AG04449 (cell line): ENCODE data around the gene ANKMY1.
"Not testable (repeated sequence)": the region's sequence is repeated elsewhere in the genome, so short reads cannot be mapped to it uniquely, and the experiment has no call there.

Source experiments
- CTCF ChIA-PET: fragments of 350-600 bp; formaldehyde crosslinking; extraction: SDS; loops from one replicate; lab custom pipeline; 2021; ENCODE audit warnings: antibody characterized with exemption; lab: Yijun Ruan, JAX
- POLR2A ChIA-PET: fragments of 400-600, 350-600 bp; formaldehyde crosslinking; extraction: SDS; loops from one replicate; lab custom pipeline; 2020; ENCODE audit warnings: antibody characterized with exemption, inconsistent platforms; lab: Yijun Ruan, JAX
- DNase-seq: peaks from one replicate; pipeline ENCODE4 v3.0.0-alpha.2; 2010; ENCODE audit warnings: low read depth, low spot score
- H3K4me3 ChIP-seq: 2 replicates; pipeline ENCODE4 v1.5.1; 2011; ENCODE audit warnings: low read depth, mild to moderate bottlenecking, control low read depth, low read length
- TF ChIP-seq, protein P1 (sequence below): IDR thresholded peaks from one replicate; pipeline ENCODE4 v1.5.1; 2011; ENCODE audit warnings: mild to moderate bottlenecking, moderate library complexity, low read length, control low read depth, inconsistent platforms; ENCODE audit not compliant: insufficient read depth; ENCODE audit errors: missing control alignments

ANKMY1 gene

GRCh38 chr2:240565333-240566202, 7.8 kb upstream of the ANKMY1 start:
- ChIA-PET POLR2A (interaction anchor here (0.8 to 1.6 kb wide), 3 partner anchors 14 to 26 kb away, joined by 3 to 6 read pairs (median 4); partner anchors contain the start of gene CAPN10), CTCF (interaction anchor here (1.2 to 4.9 kb wide), 15 partner anchors 10 to 275 kb away, joined by 3 to 75 read pairs (median 7); partner anchors contain the start of genes ANKMY1 and CAPN10)
- TF ChIP-seq, protein P1, sequence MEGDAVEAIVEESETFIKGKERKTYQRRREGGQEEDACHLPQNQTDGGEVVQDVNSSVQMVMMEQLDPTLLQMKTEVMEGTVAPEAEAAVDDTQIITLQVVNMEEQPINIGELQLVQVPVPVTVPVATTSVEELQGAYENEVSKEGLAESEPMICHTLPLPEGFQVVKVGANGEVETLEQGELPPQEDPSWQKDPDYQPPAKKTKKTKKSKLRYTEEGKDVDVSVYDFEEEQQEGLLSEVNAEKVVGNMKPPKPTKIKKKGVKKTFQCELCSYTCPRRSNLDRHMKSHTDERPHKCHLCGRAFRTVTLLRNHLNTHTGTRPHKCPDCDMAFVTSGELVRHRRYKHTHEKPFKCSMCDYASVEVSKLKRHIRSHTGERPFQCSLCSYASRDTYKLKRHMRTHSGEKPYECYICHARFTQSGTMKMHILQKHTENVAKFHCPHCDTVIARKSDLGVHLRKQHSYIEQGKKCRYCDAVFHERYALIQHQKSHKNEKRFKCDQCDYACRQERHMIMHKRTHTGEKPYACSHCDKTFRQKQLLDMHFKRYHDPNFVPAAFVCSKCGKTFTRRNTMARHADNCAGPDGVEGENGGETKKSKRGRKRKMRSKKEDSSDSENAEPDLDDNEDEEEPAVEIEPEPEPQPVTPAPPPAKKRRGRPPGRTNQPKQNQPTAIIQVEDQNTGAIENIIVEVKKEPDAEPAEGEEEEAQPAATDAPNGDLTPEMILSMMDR = no peak
- no peak overlapping the region; the same call in 1 of the 2 replicates for H3K4me3 ChIP-seq
- no peak for DNase-seq

DNA sequence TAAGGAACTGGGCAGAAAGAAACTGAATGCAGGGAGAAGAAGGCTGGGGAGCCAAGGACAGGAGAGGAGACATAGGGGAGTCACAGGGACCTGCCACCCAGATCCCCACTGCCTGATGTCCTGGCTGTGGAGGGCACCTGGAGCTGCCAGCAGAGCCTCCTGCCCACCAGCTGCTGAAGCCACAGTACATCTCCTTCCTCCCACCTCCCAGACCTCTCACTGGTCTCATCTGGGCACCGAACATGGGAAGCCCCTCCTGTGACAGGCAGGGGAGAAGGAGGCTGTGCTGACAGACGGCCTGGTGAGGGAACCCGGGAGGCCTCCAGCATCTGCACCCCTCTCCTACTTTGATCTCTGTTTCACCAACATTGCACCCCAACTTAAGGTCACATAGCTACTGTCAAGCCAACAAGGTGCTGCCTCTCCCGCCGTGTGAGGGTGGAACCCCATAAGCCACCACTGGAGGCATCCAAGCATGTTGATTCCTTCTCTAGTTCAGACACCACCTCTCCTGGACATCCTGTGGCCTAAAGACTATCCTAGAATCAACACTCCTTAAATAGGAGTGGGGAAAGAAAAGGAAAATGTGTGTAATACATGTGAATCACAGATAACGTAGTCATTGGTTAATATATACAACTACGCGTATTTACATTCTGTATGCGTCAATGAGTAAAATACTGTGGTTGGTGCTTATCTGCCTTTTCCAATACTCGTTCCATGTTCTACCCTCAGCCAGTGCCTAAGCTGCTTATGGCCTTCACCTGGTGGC, 7.0 kb upstream of the ANKMY1 start:
- POLR2A ChIA-PET = no interaction called here
- no peak overlapping the region for H3K4me3 ChIP-seq
- CTCF ChIA-PET = interaction anchor here (1.7 to 4.9 kb wide), 8 partner anchors 9 to 276 kb away, joined by 4 to 75 read pairs (median 26); partner anchors contain the start of genes ANKMY1 and CAPN10
- TF ChIP-seq, protein P1 = no peak
- no peak for DNase-seq

- TF ChIP-seq, protein P1 = no peak
- H3K4me3 ChIP-seq = no peak overlapping the region
- CTCF ChIA-PET = interaction anchor here (0.7 to 4.9 kb wide), 5 partner anchors 17 to 104 kb away, joined by 3 to 75 read pairs (median 25); partner anchors contain the start of gene CAPN10
- no peak for DNase-seq
- POLR2A ChIA-PET = no interaction called here
Observed at GRCh38 chr2:240563951-240564560, 6.3 kb upstream of the ANKMY1 start.

DNA sequence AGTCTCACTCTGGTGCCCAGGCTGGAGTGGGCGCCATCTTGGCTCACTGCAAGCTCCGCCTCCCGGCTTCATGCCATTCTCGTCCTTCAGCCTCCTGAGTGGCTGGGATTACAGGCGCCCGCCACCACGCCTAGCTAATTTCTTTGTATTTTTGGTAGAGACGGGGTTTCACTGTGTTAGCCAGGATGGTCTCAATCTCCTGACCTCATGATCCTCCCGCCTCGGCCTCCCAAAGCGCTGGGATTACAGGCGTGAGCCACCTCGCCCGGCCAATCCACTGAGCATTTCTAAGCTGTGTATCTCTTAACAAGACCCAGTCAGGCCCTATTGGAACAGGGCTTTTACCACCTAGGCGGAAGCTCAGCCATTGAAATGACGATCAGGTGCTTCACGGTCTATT, 5.4 kb upstream of the ANKMY1 start:
- POLR2A ChIA-PET, DNase-seq, H3K4me3 ChIP-seq: not testable (repeated sequence)
- CTCF ChIA-PET = interaction anchor here (0.7 to 4.9 kb wide), 5 partner anchors 18 to 105 kb away, joined by 3 to 36 read pairs (median 17); partner anchors contain the start of gene CAPN10

GRCh38 chr2:240561325-240561971, 3.7 kb upstream of the ANKMY1 start:
- DNase-seq = peak; percentile 37
- H3K4me3 ChIP-seq = peak overlapping the region; percentile 68
- POLR2A ChIA-PET = interaction anchor here (0.8 to 1.4 kb wide), 3 partner anchors 19 to 24 kb away, joined by 3 to 10 read pairs (median 4); partner anchors contain the start of gene CAPN10
- TF ChIP-seq, protein P1 = no peak
- CTCF ChIA-PET = interaction anchor here (0.8 to 3.5 kb wide), 5 partner anchors 8 to 47 kb away, joined by 3 to 17 read pairs (median 5); partner anchors contain the start of gene CAPN10
